ENCODE measurements around the gene TUBD1.
"Not testable (repeated sequence)": the region's sequence is repeated elsewhere in the genome, so short reads cannot be mapped to it uniquely, and the experiment has no call there.

TUBD1 gene, protein sequence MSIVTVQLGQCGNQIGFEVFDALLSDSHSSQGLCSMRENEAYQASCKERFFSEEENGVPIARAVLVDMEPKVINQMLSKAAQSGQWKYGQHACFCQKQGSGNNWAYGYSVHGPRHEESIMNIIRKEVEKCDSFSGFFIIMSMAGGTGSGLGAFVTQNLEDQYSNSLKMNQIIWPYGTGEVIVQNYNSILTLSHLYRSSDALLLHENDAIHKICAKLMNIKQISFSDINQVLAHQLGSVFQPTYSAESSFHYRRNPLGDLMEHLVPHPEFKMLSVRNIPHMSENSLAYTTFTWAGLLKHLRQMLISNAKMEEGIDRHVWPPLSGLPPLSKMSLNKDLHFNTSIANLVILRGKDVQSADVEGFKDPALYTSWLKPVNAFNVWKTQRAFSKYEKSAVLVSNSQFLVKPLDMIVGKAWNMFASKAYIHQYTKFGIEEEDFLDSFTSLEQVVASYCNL

DNA sequence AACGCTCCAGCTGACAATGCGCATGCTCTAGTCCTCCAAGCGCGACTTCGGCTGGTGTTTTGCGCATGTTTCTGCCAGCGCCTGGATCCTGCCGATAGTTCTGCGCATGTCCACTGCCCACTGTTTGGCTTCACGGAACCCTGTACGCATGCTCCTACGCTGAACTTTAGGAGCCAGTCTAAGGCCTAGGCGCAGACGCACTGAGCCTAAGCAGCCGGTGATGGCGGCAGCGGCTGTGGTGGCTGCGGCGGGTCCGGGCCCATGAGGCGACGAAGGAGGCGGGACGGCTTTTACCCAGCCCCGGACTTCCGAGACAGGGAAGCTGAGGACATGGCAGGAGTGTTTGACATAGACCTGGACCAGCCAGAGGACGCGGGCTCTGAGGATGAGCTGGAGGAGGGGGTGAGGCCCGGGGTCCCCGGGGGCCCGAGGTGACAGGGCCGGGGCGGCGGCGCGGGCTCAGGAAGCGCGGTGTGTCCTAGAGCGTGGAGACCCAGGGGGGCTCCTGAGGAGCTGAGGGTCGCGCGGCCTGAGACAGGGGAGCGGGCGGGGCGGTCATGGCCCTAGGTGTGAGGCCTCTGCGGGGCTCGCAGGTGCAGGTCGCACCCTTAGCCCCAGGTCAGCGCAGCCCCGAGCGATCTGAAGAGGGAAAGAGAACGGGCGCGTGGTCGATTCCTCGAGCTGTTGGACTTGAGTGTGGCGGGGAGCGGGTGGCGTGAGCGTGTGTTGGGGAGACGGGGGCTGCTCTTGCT is at the start of gene TUBD1, which contains the start of gene RPS6KB1:
Gene TUBD1 (minus strand): TSS at position 20 of the 752 bp plus-strand sequence. CDS start 1,941 bp downstream, outside the sequence.
Gene RPS6KB1 (plus strand): TSS at position 198 of the 752 bp plus-strand sequence. CDS start 64 bp downstream, at position 262.
- ATAC-seq (peak; percentile 97), DNase-seq (ENCODE audit: low spot score in 2 of 2) (peak; percentile 89 to 98)
- peaks cover 80% of the 10 kb centered on the region for H3K36me3 Mint-ChIP-seq
- peak within 1 kb of the TSS; percentile 99 for H3K4me3 Mint-ChIP-seq
- peaks cover 43% of the 10 kb centered on the region for H3K4me1 Mint-ChIP-seq
- peak within 1 kb of the TSS; percentile 99 for H3K27ac Mint-ChIP-seq
- H3K9me3 Mint-ChIP-seq, result no peaks in the 10 kb centered on the region

DNA sequence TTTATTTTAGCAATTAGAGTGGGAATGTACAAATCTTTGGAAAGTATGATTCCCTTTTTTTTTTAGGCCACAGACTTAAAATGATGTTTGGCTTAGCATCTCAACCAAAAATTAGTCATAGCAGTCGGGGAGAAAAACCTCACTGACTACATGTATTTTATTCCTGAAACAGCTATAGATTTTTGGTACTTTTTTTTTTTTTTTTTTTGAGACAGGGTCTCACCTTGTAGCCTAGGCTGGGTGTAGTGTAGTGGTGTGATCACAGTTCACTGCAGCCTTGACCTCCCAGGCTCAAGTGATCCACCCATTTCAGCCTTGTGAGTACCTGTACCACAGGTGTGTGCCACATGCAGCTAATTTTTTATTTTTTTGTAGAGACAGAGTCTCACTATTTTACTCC is 48.4 kb upstream of the TUBD1 start:
- Mint-ChIP-seq H3K27ac (peak overlapping the region; percentile 76), H3K4me3 (no peak overlapping the region), H3K9me3 (no peaks in the 10 kb centered on the region), H3K4me1 (peaks cover 9% of the 10 kb centered on the region), H3K36me3 (peaks cover 100% of the 10 kb centered on the region)
- DNase-seq (ENCODE audit: low spot score in 2 of 2), result no peak
- ATAC-seq, result no peak

DNA sequence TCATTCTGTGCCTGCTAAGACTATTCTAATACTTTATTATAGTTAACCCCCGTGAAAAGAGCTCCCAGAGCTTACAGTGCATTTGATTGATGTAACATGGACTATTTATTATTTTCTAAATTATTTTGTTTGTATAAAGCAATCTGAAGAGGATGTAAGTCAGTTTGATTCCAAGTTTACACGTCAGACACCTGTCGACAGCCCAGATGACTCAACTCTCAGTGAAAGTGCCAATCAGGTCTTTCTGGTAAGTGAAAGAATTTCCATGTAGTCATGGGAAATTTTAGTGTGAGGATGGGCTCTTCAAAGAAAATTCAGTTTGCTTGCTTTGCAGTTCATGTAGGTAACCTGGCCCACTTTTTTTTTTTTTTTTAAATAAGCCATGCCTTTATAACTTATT is 48.0 kb upstream of the TUBD1 start:
- not testable (repeated sequence) for ATAC-seq; H3K4me3 Mint-ChIP-seq; H3K9me3 Mint-ChIP-seq; DNase-seq (ENCODE audit: low spot score in 2 of 2); H3K4me1 Mint-ChIP-seq
- Mint-ChIP-seq H3K36me3 (peaks cover 100% of the 10 kb centered on the region), H3K27ac (peak overlapping the region; percentile 76)

DNA sequence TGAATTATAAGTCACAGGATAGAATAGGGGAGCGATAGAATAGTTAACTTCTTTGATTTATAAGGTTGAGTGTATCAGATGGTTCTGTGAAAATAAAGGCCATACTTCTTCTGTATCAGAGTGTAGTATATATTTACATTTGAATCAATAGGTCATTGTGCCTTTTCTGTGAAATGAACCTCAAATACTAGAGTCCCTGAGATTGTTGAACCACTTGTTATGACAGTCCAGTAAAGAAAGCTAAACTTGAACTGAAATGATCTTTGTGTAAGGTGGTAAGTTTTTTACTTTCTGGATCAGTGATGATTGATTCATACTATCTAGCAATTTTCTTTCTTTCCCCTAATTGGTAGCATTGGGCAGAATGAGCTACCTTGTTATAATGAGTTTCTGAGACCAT is 40.6 kb upstream of the TUBD1 start:
- DNase-seq (ENCODE audit: low spot score in 2 of 2); H3K9me3 Mint-ChIP-seq; ATAC-seq; H3K4me3 Mint-ChIP-seq; H3K4me1 Mint-ChIP-seq: not testable (repeated sequence)
- Mint-ChIP-seq H3K36me3 (peaks cover 100% of the 10 kb centered on the region), H3K27ac (peak overlapping the region; percentile 30)

DNA sequence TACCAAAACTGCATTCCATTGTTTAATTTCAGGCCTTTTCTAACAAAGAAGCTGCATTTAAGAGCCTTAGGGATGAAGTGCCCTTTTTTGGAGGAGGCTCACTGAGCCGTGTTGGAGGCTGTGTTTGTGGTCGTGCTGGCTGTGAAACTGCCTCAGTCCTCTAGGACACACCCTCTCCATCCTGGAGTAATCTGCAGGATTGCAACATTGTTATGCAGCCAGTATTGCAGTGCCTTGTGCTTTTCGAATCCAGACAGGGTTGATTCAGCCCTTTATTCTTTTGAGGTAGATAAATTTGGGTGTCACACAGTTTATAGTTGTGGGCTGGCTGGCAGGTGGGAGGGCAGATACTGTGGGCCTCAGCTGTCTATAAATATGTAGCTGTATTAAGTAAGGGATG is 38.0 kb upstream of the TUBD1 start:
- DNase-seq (ENCODE audit: low spot score in 2 of 2); H3K9me3 Mint-ChIP-seq; H3K4me3 Mint-ChIP-seq; ATAC-seq; H3K4me1 Mint-ChIP-seq: not testable (repeated sequence)
- H3K36me3 Mint-ChIP-seq, result peaks cover 100% of the 10 kb centered on the region
- H3K27ac Mint-ChIP-seq, result peak overlapping the region; percentile 41

DNA sequence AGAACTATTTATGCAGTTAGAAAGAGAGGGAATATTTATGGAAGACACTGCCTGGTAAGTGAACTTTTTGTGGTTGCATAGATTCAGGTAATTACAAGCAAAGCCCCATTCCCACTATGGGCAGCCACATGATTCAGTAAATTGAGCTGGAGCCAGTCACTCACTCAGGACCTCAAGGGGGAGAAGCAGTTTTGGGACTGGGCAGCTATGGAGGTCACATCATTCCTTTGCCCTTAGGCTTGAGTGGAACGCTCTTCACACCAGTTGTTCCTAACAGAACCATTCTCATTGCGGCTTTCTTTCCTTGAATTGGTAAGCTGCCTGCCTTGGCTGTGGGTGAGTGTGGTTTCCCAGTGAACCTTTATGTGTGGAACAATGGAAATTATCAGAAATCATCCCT is 37.4 kb upstream of the TUBD1 start:
- not testable (repeated sequence) for H3K4me1 Mint-ChIP-seq; DNase-seq (ENCODE audit: low spot score in 2 of 2); H3K9me3 Mint-ChIP-seq; H3K4me3 Mint-ChIP-seq; ATAC-seq; H3K27ac Mint-ChIP-seq
- H3K36me3 Mint-ChIP-seq, result peaks cover 100% of the 10 kb centered on the region

DNA sequence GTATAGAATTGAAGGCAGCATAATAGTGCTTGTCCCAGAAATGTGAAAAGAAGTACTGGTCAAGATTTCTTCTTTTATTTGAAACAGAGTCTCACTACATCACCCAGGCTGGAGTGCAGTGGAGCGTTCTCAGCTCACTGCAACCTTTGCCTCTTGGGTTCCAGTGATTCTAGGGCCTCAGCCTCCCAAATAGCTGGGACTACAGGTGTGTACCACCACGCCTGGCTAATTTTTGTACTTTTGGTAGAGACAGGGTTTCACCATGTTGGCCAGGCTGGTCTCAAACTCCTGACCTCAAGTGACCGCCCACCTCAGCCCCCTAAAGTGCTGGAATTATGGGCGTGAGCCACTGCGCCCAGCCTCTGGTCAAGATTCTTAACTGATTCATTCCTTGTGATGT is 27.9 kb upstream of the TUBD1 start:
- DNase-seq (ENCODE audit: low spot score in 2 of 2); ATAC-seq; H3K4me1 Mint-ChIP-seq; H3K9me3 Mint-ChIP-seq; H3K4me3 Mint-ChIP-seq: not testable (repeated sequence)
- H3K27ac Mint-ChIP-seq, result peak overlapping the region; percentile 40
- peaks cover 100% of the 10 kb centered on the region for H3K36me3 Mint-ChIP-seq

DNA sequence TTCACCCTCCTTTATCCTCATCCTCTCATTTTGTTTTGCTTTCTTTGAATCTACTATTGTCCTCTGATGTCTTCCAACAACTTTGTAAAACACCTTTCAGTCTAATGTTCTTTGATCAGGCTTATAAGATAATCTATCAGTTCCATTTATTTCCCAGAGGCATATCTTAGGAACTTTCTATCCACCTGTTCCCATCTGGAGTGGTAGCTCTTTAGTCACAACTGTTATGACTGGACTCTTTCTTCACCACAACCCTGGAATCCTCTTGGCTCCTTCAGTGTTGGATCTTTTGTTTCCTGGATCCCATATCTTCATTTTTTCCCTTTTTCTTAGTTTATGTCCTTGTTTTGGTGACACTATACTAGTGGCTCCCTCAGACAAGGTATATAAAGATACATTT is 23.7 kb upstream of the TUBD1 start:
- H3K27ac Mint-ChIP-seq, result no peak overlapping the region
- peaks cover 100% of the 10 kb centered on the region for H3K36me3 Mint-ChIP-seq
- H3K4me1 Mint-ChIP-seq, result peaks cover 5% of the 10 kb centered on the region

DNA sequence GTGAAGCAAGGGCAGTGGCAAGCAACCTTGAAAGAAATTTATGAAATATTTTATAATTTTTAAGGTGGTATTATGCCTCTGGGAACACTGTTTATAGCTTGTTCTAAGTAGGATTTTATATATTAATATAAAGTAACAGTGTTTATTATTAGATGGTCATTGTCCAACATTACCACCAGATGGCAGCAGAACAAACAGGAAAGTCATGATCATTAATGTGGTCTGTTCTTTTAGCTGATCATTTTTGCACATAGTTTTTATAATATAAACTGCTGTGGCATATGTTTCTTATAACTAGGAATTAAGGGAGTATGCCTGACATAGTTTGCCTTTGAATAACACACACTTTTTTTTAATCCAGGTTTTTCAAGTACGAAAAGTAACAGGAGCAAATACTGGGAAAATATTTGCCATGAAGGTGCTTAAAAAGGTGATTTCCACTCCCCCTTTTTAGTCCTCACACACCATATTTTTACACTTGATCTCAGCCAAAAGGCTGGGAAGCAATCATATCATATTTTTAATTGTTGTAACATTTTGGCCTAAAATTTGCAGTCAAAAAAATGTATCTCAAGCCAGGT is 21.6 kb upstream of the TUBD1 start:
- ATAC-seq, result no peak
- H3K36me3 Mint-ChIP-seq, result peaks cover 98% of the 10 kb centered on the region
- H3K4me3 Mint-ChIP-seq, result no peak overlapping the region
- H3K27ac Mint-ChIP-seq, result no peak overlapping the region
- DNase-seq (ENCODE audit: low spot score in 2 of 2), result no peak
- H3K9me3 Mint-ChIP-seq, result no peaks in the 10 kb centered on the region
- peaks cover 5% of the 10 kb centered on the region for H3K4me1 Mint-ChIP-seq

More for the DNA sequence above, 23.7 kb upstream of the TUBD1 start:
- no peak for ATAC-seq
- Mint-ChIP-seq H3K4me3 (no peak overlapping the region), H3K9me3 (no peaks in the 10 kb centered on the region)
- no peak for DNase-seq (ENCODE audit: low spot score in 2 of 2)

DNA sequence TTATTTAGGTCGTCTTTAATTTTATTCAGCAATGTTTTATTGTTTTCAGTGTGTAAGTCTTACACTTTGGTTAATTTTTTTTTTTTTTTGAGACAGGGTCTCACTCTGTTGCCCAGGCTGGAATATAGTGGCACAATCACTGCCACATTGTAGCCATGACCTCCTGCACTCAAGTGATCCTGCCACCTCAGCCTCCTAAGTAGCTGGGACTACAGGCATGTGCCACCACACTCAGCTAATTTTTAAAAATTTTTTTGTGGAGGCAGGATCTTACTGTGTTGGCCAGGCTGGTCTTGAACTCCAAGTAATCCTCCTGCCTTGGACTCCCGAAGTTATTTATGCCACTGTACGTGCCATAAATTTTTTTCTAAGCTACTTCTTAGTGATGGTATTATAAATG is 14.7 kb upstream of the TUBD1 start:
- H3K36me3 Mint-ChIP-seq, result peaks cover 78% of the 10 kb centered on the region
- H3K4me1 Mint-ChIP-seq, result peaks cover 14% of the 10 kb centered on the region
- ATAC-seq (no peak), DNase-seq (ENCODE audit: low spot score in 2 of 2) (no peak)
- H3K27ac Mint-ChIP-seq, result no peak overlapping the region
- no peaks in the 10 kb centered on the region for H3K9me3 Mint-ChIP-seq
- H3K4me3 Mint-ChIP-seq, result no peak overlapping the region

DNA sequence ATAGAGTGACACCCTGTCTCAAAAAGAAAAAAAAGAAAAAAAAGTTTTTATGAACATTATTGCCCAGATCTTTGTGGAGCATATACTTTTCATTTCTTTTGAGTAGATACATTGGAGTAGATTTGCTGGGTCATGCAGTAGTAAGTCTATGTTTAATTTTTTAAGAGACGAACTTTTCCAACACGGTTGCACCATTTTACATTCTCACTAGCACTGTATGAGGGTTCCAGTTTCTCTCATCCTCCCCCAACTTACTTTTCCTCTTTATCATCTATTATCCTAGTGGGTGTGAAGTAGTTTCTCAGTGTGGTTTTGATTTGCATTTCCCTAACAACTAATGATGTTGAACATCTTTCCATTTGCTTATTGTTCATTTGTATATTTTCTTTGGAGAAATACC is 10.7 kb upstream of the TUBD1 start:
- no peak overlapping the region for H3K27ac Mint-ChIP-seq
- peaks cover 27% of the 10 kb centered on the region for H3K4me1 Mint-ChIP-seq
- H3K4me3 Mint-ChIP-seq, result no peak overlapping the region
- ATAC-seq (no peak), DNase-seq (ENCODE audit: low spot score in 2 of 2) (no peak)
- H3K9me3 Mint-ChIP-seq, result no peaks in the 10 kb centered on the region
- H3K36me3 Mint-ChIP-seq, result peaks cover 80% of the 10 kb centered on the region

DNA sequence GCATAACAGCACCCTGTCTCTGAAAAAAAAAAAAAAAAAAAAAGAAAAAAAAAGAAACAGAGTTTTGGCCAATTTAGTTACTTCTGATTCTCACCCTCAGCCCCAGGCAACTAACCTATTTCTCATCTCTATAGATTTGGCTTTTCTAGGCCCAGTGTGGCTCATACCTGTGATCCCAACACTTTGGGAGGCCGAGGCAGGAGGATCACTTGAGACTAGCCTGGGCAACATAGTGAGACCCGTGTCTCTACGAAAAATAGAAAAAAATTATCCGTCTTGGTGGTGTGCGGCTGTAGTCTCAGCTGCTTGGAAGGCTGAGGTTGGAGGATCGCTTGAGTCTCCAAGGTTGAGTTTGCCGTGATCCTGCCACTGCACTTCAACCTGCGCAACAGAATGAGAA is 8.9 kb upstream of the TUBD1 start:
- Mint-ChIP-seq H3K4me3 (no peak overlapping the region), H3K36me3 (peaks cover 70% of the 10 kb centered on the region), H3K9me3 (no peaks in the 10 kb centered on the region), H3K27ac (no peak overlapping the region), H3K4me1 (peaks cover 29% of the 10 kb centered on the region)
- no peak for DNase-seq (ENCODE audit: low spot score in 2 of 2)
- ATAC-seq, result no peak

DNA sequence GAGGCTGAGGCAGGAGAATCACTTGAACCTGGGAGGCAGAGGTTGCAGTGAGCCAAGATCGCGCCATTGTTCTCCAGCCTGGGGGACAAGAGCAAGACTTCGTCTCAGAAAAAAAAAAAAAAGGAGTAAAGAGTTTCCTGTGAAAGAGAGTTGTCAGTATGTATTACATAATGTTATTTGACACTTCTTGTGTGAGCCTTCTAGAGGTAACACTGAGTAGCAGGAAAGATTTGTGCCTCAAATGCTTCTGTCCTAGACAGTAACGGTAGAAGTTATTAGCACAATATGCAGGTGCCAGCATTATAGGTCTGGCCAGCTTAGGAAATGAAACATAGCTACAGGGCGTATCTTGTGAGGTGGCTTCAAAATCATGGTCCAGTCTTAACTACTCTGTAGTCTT is 6.4 kb upstream of the TUBD1 start:
- H3K4me3 Mint-ChIP-seq, result no peak overlapping the region
- peak; percentile 83 for ATAC-seq
- H3K4me1 Mint-ChIP-seq, result peaks cover 37% of the 10 kb centered on the region
- no peak overlapping the region for H3K27ac Mint-ChIP-seq
- DNase-seq (ENCODE audit: low spot score in 2 of 2), result no peak
- no peaks in the 10 kb centered on the region for H3K9me3 Mint-ChIP-seq
- H3K36me3 Mint-ChIP-seq, result peaks cover 82% of the 10 kb centered on the region

DNA sequence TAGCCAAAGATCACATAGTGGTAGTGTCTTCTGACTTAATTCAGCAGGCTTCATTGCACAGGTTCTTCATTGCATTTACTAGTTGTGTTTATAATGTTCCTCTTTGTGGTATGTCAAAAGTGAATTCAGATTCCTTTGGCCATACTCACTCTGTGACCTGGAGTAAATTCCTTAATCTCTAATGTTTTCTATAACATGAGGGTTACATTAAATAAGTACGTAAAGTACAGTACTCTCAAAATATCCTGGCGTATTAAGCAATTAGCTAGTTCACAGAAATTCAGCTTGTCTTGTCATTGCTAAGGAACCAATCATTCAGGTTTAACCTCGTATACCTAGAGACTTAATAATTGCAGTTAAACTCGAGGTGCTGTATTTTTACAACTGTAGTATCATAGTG is 4.3 kb upstream of the TUBD1 start:
- Mint-ChIP-seq H3K9me3 (no peaks in the 10 kb centered on the region), H3K4me1 (peaks cover 38% of the 10 kb centered on the region), H3K4me3 (no peak overlapping the region), H3K27ac (no peak overlapping the region), H3K36me3 (peaks cover 87% of the 10 kb centered on the region)
- no peak for ATAC-seq
- no peak for DNase-seq (ENCODE audit: low spot score in 2 of 2)

DNA sequence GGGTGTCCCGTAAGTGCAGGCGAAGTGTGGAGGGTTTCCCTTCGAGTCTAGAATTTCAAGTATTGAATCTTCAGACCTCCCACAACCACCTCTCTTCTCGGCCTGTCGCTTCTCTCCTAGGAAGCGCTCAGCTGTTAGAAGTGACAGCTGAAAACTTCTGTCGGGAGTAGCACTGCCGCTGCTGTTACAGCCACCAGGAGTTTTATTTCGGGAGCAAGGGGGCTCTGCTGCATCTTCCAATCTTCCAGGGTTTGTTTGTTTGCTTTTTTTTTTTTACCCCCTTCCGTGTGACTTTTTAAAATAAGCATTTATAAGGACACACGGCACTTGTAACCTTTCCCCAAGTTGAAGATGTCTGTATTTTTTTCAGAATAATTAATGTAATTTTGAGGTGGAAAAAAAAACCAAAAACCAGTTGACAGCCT is 945 bp upstream of the TUBD1 start:
- DNase-seq (ENCODE audit: low spot score in 2 of 2) (no peak), ATAC-seq (no peak)
- Mint-ChIP-seq H3K4me1 (peaks cover 38% of the 10 kb centered on the region), H3K27ac (peak overlapping the region; percentile 99), H3K9me3 (no peaks in the 10 kb centered on the region), H3K4me3 (peak overlapping the region; percentile 99), H3K36me3 (peaks cover 78% of the 10 kb centered on the region)

Measured in stimulated activated effector memory CD8-positive, alpha-beta T cell treated with anti-CD3 and anti-CD28 coated beads, Interleukin-12 subunit alpha, Interleukin-12 subunit beta, amount 100 ng/mL, for 72 hours (primary cell).